ENCODE measurements around the gene ARID4B. TPM values are rescaled to one million over a fixed set of nuclear protein-coding genes. Genes with fewer than 3 reads are reported as not detected.

ARID4B gene
- total and polyA plus RNA-seq, 2 of the 13 experiments (the other 11 are each of a cell fraction or from before 2014, with no cell fraction given): 9.7 to 24.6 TPM

DNA sequence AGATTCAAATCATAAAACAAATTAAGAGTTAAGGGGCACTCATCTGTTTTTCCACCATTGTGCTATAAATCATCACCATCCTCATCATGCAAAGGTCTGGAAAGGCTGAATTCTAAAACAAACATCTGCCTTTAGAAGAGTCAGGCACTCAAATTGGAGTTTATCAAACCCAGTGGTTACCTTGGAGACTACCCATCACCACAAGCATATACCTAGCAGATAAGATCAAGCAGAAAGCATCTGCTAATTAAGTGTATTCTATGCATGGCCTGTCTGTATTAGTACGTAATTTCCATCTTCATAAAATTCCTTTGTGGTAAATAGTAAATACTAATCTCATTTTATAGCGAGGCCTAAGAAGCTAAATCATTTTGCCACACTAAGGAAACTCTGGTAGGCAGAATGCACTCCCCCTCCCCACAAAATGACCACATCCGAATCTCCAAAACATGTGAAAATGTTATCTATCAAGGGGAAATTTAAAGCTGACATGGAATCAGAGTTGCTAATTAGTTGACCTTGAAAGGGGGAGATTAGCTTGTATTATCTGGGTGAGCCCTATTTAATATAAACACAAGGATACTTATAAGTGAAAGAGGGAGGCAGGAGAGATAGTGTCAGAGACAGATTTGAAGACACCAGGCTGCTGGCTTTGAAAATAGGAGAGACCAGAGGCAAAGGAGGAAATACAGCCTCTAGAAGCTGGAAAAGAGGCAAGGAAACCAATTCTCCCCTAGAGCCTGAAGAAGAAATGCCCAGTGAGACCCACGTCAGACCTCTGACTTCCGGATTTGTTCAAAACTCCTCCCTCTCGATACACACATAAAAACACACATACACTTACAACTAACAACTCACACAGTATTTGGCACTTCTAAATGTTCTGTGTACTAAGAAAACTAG lies 23.2 kb downstream of the ARID4B start:
- POLR2A ChIA-PET: no interaction called here
- Histone ChIP-seq H3K4me2 (ENCODE audit: low read depth, low read length) (no peak overlapping the region), H3K27me3 (ENCODE audit: control insufficient read depth in 1 of 2, insufficient read depth in 2 of 2, low read length in 2 of 2) (no peaks in the 10 kb centered on the region), H3K9me3 (ENCODE audit: low read length) (no peaks in the 10 kb centered on the region), H4K20me1 (ENCODE audit: insufficient read depth, low read length) (peaks cover 47% of the 10 kb centered on the region), H3K79me2 (ENCODE audit: insufficient read depth, low read length) (peaks cover 81% of the 10 kb centered on the region), H3K36me3 (replicated peaks in 1 of 2; ENCODE audit: control insufficient read depth in 1 of 2, insufficient read depth in 2 of 2, low read length in 2 of 2) (no peaks in the 10 kb centered on the region), H3K4me1 (ENCODE audit: insufficient read depth, low read length) (peaks cover 45% of the 10 kb centered on the region), H3K27ac (ENCODE audit: extremely low read length, insufficient read depth, low read length) (no peak overlapping the region), H3K9ac (ENCODE audit: insufficient read depth, low read depth, low read length) (no peak overlapping the region), H3K4me3 (replicated peaks in 1 of 3; ENCODE audit: insufficient read depth in 1 of 3, low read depth in 2 of 3, low read length in 3 of 3) (no peak overlapping the region), H2AFZ (ENCODE audit: low read length) (no peak overlapping the region)
- TF ChIP-seq, protein P1, sequence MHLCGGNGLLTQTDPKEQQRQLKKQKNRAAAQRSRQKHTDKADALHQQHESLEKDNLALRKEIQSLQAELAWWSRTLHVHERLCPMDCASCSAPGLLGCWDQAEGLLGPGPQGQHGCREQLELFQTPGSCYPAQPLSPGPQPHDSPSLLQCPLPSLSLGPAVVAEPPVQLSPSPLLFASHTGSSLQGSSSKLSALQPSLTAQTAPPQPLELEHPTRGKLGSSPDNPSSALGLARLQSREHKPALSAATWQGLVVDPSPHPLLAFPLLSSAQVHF (CRISPR knock-in tag; IDR thresholded peaks at IDR 0.05): no peak
- TF ChIP-seq U2AF1 (optimal IDR thresholded peaks at IDR 0.05; ENCODE audit: low read depth, low read length): no peak
- TF ChIP-seq ZBTB20 (CRISPR knock-in tag; IDR thresholded peaks at IDR 0.05; ENCODE audit: borderline replicate concordance, low read depth): no peak
- TF ChIP-seq SP1 (IDR thresholded peaks at IDR 0.05): no peak
- no peak for TF ChIP-seq SP1 (CRISPR knock-in tag; IDR thresholded peaks at IDR 0.05)
- TF ChIP-seq RXRB (CRISPR knock-in tag; IDR thresholded peaks at IDR 0.05; ENCODE audit: borderline replicate concordance): no peak
- TF ChIP-seq AHR (CRISPR knock-in tag; IDR thresholded peaks at IDR 0.05): no peak
- no peak for TF ChIP-seq ZC3H4 (CRISPR knock-in tag; IDR thresholded peaks at IDR 0.05; ENCODE audit: borderline replicate concordance)
- TF ChIP-seq HNRNPK (IDR thresholded peaks at IDR 0.05; ENCODE audit: low read depth, low read length, poor library complexity, severe bottlenecking): no peak
- TF ChIP-seq, protein P2, sequence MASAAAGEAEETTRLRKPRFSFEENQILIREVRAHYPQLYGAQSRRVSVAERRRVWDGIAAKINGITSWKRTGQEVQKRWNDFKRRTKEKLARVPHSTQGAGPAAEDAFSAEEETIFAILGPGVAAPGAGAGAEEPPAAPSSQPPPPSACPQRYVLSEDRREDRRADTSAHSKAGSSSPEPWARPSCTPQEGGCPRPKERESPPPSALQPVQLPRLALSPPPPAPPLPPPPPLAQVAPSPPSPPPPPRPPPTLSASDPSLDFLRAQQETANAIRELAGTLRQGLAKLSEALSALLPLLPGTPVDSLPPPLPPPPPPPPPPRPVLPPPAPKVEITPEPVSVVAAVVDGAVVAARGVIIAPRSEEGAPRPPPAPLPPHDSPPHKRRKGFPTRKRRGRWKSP (CRISPR knock-in tag; IDR thresholded peaks at IDR 0.05): no peak
- TF ChIP-seq CHD2 (IDR thresholded peaks at IDR 0.05; ENCODE audit: low read depth, low read length): no peak
- TF ChIP-seq BCL6 (CRISPR knock-in tag; IDR thresholded peaks at IDR 0.05): no peak
- no peak for TF ChIP-seq BRD4 (CRISPR knock-in tag; IDR thresholded peaks at IDR 0.05)
- TF ChIP-seq ZNF260 (CRISPR knock-in tag; IDR thresholded peaks at IDR 0.05; ENCODE audit: borderline replicate concordance, low read depth): no peak
- TF ChIP-seq, protein P3, sequence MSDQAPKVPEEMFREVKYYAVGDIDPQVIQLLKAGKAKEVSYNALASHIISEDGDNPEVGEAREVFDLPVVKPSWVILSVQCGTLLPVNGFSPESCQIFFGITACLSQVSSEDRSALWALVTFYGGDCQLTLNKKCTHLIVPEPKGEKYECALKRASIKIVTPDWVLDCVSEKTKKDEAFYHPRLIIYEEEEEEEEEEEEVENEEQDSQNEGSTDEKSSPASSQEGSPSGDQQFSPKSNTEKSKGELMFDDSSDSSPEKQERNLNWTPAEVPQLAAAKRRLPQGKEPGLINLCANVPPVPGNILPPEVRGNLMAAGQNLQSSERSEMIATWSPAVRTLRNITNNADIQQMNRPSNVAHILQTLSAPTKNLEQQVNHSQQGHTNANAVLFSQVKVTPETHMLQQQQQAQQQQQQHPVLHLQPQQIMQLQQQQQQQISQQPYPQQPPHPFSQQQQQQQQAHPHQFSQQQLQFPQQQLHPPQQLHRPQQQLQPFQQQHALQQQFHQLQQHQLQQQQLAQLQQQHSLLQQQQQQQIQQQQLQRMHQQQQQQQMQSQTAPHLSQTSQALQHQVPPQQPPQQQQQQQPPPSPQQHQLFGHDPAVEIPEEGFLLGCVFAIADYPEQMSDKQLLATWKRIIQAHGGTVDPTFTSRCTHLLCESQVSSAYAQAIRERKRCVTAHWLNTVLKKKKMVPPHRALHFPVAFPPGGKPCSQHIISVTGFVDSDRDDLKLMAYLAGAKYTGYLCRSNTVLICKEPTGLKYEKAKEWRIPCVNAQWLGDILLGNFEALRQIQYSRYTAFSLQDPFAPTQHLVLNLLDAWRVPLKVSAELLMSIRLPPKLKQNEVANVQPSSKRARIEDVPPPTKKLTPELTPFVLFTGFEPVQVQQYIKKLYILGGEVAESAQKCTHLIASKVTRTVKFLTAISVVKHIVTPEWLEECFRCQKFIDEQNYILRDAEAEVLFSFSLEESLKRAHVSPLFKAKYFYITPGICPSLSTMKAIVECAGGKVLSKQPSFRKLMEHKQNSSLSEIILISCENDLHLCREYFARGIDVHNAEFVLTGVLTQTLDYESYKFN (CRISPR knock-in tag; conservative IDR thresholded peaks at IDR 0.05): no peak
- no peak for TF ChIP-seq PPARG (CRISPR knock-in tag; conservative IDR thresholded peaks at IDR 0.05)
- no peak for TF ChIP-seq DMAP1 (CRISPR knock-in tag; IDR thresholded peaks at IDR 0.05)
- no peak for TF ChIP-seq ZNF446 (CRISPR knock-in tag; IDR thresholded peaks at IDR 0.05)
- 96% methylated on average over 6 of the region's 6 CpGs for WGBS (ENCODE audit: low lambda C conversion rate)
- CTCF ChIA-PET (ENCODE audit: low intra/inter-chr PET ratio, low total read pairs): no interaction called here
- in situ Hi-C loops (cut with HindIII; ENCODE audit: extremely low pct_ligation_motif_present, low pct_unique_long_range_greater_than_20kb) (no loop called here), intact Hi-C loops (cut with micrococcal nuclease; ENCODE audit: unreplicated experiment) (no loop called here)
- no peak for FAIRE-seq
- ATAC-seq: no peak
- no peak for DNase-seq (ENCODE audit: low spot score)
- BruUV-seq (replicated peaks): no TSS peak

All from HepG2 (cell line).